NCI-H1048 (cell line): ENCODE measurements around the gene MAP4K2.

ENCODE experiments used
- DNase-seq: peaks from one replicate; lab custom pipeline; 2025; lab: John Stamatoyannopoulos, UW

MAP4K2 gene

GRCh38 chr11:64736654-64737053 lies 66.4 kb downstream of the MAP4K2 start:
- no peak for DNase-seq

GRCh38 chr11:64735725-64736259 lies 67.2 kb downstream of the MAP4K2 start:
- DNase-seq, result no peak
